ENCODE data around the gene MMD. TPM values are rescaled to one million over a fixed set of nuclear protein-coding genes. Genes with fewer than 3 reads are reported as not detected.
"Not testable (repeated sequence)": the region's sequence is repeated elsewhere in the genome, so short reads cannot be mapped to it uniquely, and the experiment has no call there.

The MMD gene, protein sequence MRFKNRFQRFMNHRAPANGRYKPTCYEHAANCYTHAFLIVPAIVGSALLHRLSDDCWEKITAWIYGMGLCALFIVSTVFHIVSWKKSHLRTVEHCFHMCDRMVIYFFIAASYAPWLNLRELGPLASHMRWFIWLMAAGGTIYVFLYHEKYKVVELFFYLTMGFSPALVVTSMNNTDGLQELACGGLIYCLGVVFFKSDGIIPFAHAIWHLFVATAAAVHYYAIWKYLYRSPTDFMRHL
- polyA plus RNA-seq: 19.7 TPM
- long read RNA-seq, donor 1, partial matches to known transcripts: 0 of 4 reads
- long read RNA-seq, donor 1, other reads (novel, unspliced or antisense): 0 of 4 reads
- long read RNA-seq, donor 2, transcript MMD-201 (7 exons, 2,735 nt): major isoform, 13 of 13 reads
- long read RNA-seq, donor 2, partial matches to known transcripts: 0 of 13 reads
- long read RNA-seq, donor 2, other reads (novel, unspliced or antisense): 0 of 13 reads
- long read RNA-seq, donor 3: 0 reads
- long read RNA-seq, donor 4: 0 reads
- long read RNA-seq, donor 5, transcript MMD-201 (7 exons, 2,735 nt): major isoform, 6 of 7 reads
- long read RNA-seq, donor 5, partial matches to known transcripts: 0 of 7 reads
- long read RNA-seq, donor 5, other reads (novel, unspliced or antisense): 0 of 7 reads
- long read RNA-seq, donor 6, transcript MMD-201 (7 exons, 2,735 nt): major isoform, 6 of 7 reads
- long read RNA-seq, donor 6, partial matches to known transcripts: 0 of 7 reads
- long read RNA-seq, donor 6, other reads (novel, unspliced or antisense): 0 of 7 reads
- long read RNA-seq, donor 7, partial matches to known transcripts: 0 of 4 reads
- long read RNA-seq, donor 7, other reads (novel, unspliced or antisense): 0 of 4 reads
- long read RNA-seq, donor 8, transcript MMD-201 (7 exons, 2,735 nt): major isoform, 6 of 8 reads
- long read RNA-seq, donor 8, partial matches to known transcripts: 0 of 8 reads
- long read RNA-seq, donor 8, other reads (novel, unspliced or antisense): 0 of 8 reads
- long read RNA-seq, donor 9, transcript MMD-201 (7 exons, 2,735 nt): major isoform, 5 of 6 reads
- long read RNA-seq, donor 9, partial matches to known transcripts: 0 of 6 reads
- long read RNA-seq, donor 9, other reads (novel, unspliced or antisense): 0 of 6 reads
- long read RNA-seq, donor 10, partial matches to known transcripts: 0 of 4 reads
- long read RNA-seq, donor 10, other reads (novel, unspliced or antisense): 0 of 4 reads
- long read RNA-seq, donor 11, transcript MMD-201 (7 exons, 2,735 nt): major isoform, 5 of 6 reads
- long read RNA-seq, donor 11, partial matches to known transcripts: 0 of 6 reads
- long read RNA-seq, donor 11, other reads (novel, unspliced or antisense): 0 of 6 reads

DNA sequence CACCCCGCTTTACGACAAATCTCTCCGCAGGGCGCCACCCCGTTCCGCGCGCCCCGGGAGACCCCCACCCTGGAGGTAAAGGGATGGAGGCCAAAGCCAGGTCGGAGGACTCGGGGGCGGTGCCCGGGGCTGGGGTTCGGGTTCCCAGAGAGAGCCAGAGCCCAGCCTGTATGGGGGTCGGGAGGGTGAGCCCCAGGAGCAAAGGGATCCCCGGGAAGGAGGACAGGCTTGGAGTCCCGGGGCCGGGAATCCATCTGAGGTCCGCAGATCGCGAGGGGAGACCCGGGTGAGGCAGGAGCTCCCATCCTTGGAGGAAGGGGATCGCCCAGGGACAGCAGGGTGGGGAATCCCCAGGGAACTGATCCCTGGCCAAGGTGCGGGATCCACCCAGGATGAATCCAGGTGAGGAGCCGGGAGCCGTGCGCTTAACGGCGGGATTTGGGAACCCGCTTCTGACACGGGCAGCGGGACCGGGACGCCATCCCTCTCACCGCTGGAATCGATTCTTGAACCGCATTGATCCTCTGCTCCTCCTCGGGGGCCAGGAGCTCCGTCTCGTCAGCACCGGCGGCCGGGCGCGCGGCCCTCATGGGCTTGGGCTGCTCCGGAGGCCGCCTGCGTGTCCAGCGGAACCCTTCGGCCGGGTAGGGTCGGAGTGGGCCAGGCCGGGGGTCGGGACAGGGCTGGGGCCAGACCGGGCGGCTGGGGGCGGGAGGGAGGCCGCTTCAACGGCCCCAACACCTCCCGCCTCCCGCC, at the start of gene MMD:
TSS of gene MMD (minus strand) at position 657 of the 756 bp plus-strand sequence. CDS start at position 517, 140 bp downstream.
- H3K27ac ChIP-seq (ENCODE audit: low read length): peak within 1 kb of the TSS; percentile 78
- H3K9me3 ChIP-seq (ENCODE audit: control insufficient read depth, low read depth, low read length): no peaks in the 10 kb centered on the region
- WGBS (ENCODE audit: insufficient coverage, low lambda C conversion rate): no CpG with 5 or more reads among the region's 62 CpGs
- peaks cover 9% of the 10 kb centered on the region for H3K4me1 ChIP-seq (ENCODE audit: control insufficient read depth, insufficient read depth, low read length)
- peak; percentile 48 to 76 for DNase-seq
- peak within 1 kb of the TSS; percentile 89 for H3K4me3 ChIP-seq (ENCODE audit: low read length)
- no peaks in the 10 kb centered on the region for H3K36me3 ChIP-seq (ENCODE audit: control insufficient read depth, insufficient read depth, low read length)
- peaks cover 2% of the 10 kb centered on the region for H3K27me3 ChIP-seq (ENCODE audit: control insufficient read depth, insufficient read depth, low read length)

GRCh38 chr17:55466671-55467070, 45.0 kb upstream of the MMD start:
- peak; percentile 89 to 93 for DNase-seq
- peak overlapping the region; percentile 80 for H3K27ac ChIP-seq (ENCODE audit: low read length)
- no peaks in the 10 kb centered on the region for H3K27me3 ChIP-seq (ENCODE audit: control insufficient read depth, insufficient read depth, low read length)
- WGBS (ENCODE audit: insufficient coverage, low lambda C conversion rate): 0% methylated on average over 1 of the region's 7 CpGs
- no peaks in the 10 kb centered on the region for H3K36me3 ChIP-seq (ENCODE audit: control insufficient read depth, insufficient read depth, low read length)
- H3K9me3 ChIP-seq (ENCODE audit: control insufficient read depth, low read depth, low read length): no peaks in the 10 kb centered on the region
- H3K4me3 ChIP-seq (ENCODE audit: low read length): no peak overlapping the region
- H3K4me1 ChIP-seq (ENCODE audit: control insufficient read depth, insufficient read depth, low read length): peaks cover 13% of the 10 kb centered on the region

- Histone ChIP-seq H3K27ac (ENCODE audit: low read length) (peak overlapping the region; percentile 80), H3K4me1 (ENCODE audit: control insufficient read depth, insufficient read depth, low read length) (peaks cover 13% of the 10 kb centered on the region)
- DNase-seq: peak in 1 of 2 donors; percentile 48
- H3K9me3 ChIP-seq (ENCODE audit: control insufficient read depth, low read depth, low read length); H3K4me3 ChIP-seq (ENCODE audit: low read length); H3K36me3 ChIP-seq (ENCODE audit: control insufficient read depth, insufficient read depth, low read length); H3K27me3 ChIP-seq (ENCODE audit: control insufficient read depth, insufficient read depth, low read length): not testable (repeated sequence)
- no CpG with 5 or more reads among the region's 4 CpGs for WGBS (ENCODE audit: insufficient coverage, low lambda C conversion rate)
Observed at GRCh38 chr17:55465771-55466170, 44.1 kb upstream of the MMD start.

DNA sequence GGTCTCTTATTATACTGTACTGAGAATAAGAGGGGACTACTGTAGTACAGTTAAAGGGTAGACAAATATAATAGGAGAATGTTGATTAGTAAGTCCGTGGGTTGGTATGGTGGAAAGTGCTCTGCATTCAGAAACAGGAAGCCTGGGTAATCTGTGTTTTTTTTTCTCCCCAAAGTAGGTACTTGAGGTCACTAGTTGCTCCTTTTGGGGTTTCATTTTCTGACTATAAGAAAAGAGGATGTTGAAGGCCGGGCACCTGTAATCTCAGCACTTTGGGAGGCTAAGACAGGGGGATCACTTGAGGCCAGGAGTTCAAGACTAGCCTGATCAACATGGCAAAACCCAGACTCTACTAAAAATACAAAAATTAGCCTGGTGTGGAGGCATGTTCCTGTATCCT, 42.0 kb upstream of the MMD start:
- H3K4me3 ChIP-seq (ENCODE audit: low read length): no peak overlapping the region
- WGBS (ENCODE audit: insufficient coverage, low lambda C conversion rate): 100% methylated on average over 1 of the region's 2 CpGs
- DNase-seq: no peak
- no peaks in the 10 kb centered on the region for H3K36me3 ChIP-seq (ENCODE audit: control insufficient read depth, insufficient read depth, low read length)
- H3K4me1 ChIP-seq (ENCODE audit: control insufficient read depth, insufficient read depth, low read length): peaks cover 13% of the 10 kb centered on the region
- H3K9me3 ChIP-seq (ENCODE audit: control insufficient read depth, low read depth, low read length): no peaks in the 10 kb centered on the region
- H3K27ac ChIP-seq (ENCODE audit: low read length): no peak overlapping the region
- no peaks in the 10 kb centered on the region for H3K27me3 ChIP-seq (ENCODE audit: control insufficient read depth, insufficient read depth, low read length)

DNA sequence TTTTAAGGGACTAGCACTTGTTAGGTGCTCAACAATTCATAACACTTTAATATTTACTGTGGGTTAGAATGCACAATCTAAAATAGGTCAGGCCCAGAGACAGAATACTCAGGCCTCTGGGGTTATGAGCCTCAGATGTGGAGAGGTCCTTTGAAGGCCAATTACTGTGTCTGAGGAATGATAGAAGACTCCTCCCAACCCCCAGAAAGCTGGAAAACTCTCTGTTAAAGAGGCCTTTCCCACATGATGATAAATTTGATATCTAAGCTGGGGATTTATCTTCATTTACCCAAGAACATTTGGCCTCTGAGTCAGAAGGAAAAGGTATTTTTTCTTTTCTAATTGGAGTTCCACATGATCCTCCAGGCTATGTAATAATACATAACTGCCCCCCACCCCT, 41.1 kb upstream of the MMD start:
- Histone ChIP-seq H3K36me3 (ENCODE audit: control insufficient read depth, insufficient read depth, low read length) (no peaks in the 10 kb centered on the region), H3K27me3 (ENCODE audit: control insufficient read depth, insufficient read depth, low read length) (no peaks in the 10 kb centered on the region), H3K4me3 (ENCODE audit: low read length) (no peak overlapping the region), H3K27ac (ENCODE audit: low read length) (no peak overlapping the region), H3K9me3 (ENCODE audit: control insufficient read depth, low read depth, low read length) (no peaks in the 10 kb centered on the region), H3K4me1 (ENCODE audit: control insufficient read depth, insufficient read depth, low read length) (peaks cover 13% of the 10 kb centered on the region)
- DNase-seq: no peak

GRCh38 chr17:55462234-55462633, 40.6 kb upstream of the MMD start:
- Histone ChIP-seq H3K27ac (ENCODE audit: low read length) (no peak overlapping the region), H3K36me3 (ENCODE audit: control insufficient read depth, insufficient read depth, low read length) (no peaks in the 10 kb centered on the region), H3K4me1 (ENCODE audit: control insufficient read depth, insufficient read depth, low read length) (peaks cover 9% of the 10 kb centered on the region), H3K27me3 (ENCODE audit: control insufficient read depth, insufficient read depth, low read length) (no peaks in the 10 kb centered on the region), H3K4me3 (ENCODE audit: low read length) (no peak overlapping the region), H3K9me3 (ENCODE audit: control insufficient read depth, low read depth, low read length) (no peaks in the 10 kb centered on the region)
- no CpG with 5 or more reads among the region's 1 CpG for WGBS (ENCODE audit: insufficient coverage, low lambda C conversion rate)
- no peak for DNase-seq

- no CpG with 5 or more reads among the region's 7 CpGs for WGBS (ENCODE audit: insufficient coverage, low lambda C conversion rate)
- DNase-seq: no peak
- Histone ChIP-seq H3K9me3 (ENCODE audit: control insufficient read depth, low read depth, low read length) (no peaks in the 10 kb centered on the region), H3K27me3 (ENCODE audit: control insufficient read depth, insufficient read depth, low read length) (no peaks in the 10 kb centered on the region), H3K36me3 (ENCODE audit: control insufficient read depth, insufficient read depth, low read length) (no peaks in the 10 kb centered on the region), H3K4me3 (ENCODE audit: low read length) (no peak overlapping the region), H3K4me1 (ENCODE audit: control insufficient read depth, insufficient read depth, low read length) (peaks cover 9% of the 10 kb centered on the region), H3K27ac (ENCODE audit: low read length) (no peak overlapping the region)
Observed at GRCh38 chr17:55458978-55459377, 37.3 kb upstream of the MMD start.

DNA sequence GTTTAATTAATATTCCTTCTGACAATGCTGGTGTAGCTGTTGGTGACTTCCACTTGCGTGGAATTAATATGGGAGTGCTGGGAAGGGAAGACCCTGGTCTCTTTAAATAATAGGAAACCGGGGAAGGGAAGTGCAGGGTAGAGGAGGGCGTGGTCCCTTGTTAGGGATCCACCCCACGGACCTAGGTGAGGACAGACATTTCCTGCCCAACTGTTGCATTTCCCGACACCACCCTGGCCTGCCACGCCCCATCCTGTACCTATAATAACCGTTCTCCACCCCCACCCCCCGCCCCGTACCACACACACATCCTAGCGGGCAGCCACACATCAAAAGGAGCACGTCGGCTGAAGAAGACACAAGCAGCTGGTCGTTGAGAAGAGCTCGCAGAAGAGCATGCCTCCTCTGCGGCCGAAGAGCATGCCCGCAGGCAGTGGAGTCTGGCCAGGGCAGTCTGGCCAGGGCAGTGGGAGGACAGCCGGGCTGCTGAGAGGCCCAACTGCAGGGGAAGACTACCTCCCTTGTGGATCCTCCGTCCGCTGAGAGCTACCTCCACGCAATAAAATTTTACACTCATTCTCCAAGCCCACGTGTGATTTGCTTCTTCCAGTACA, 36.8 kb upstream of the MMD start:
- no peaks in the 10 kb centered on the region for H3K27me3 ChIP-seq (ENCODE audit: control insufficient read depth, insufficient read depth, low read length)
- no peak overlapping the region for H3K27ac ChIP-seq (ENCODE audit: low read length)
- H3K9me3 ChIP-seq (ENCODE audit: control insufficient read depth, low read depth, low read length): no peaks in the 10 kb centered on the region
- H3K36me3 ChIP-seq (ENCODE audit: control insufficient read depth, insufficient read depth, low read length): no peaks in the 10 kb centered on the region
- peaks cover 9% of the 10 kb centered on the region for H3K4me1 ChIP-seq (ENCODE audit: control insufficient read depth, insufficient read depth, low read length)
- no peak overlapping the region for H3K4me3 ChIP-seq (ENCODE audit: low read length)
- WGBS (ENCODE audit: insufficient coverage, low lambda C conversion rate): no CpG with 5 or more reads among the region's 22 CpGs
- no peak for DNase-seq

All from large intestine (tissue), 12 donors.